Heart left ventricle (tissue), 16 donors: ENCODE results near the gene SORT1. TPM values are rescaled to one million over a fixed set of nuclear protein-coding genes. Genes with fewer than 3 reads are reported as not detected.

Experiments used
- ATAC-seq, 4 donors: fragments of 200-7000 bp; cut with Tn5 transposase; one replicate each; pipeline ENCODE4 v1.9.1; 2020 to 2022; ENCODE audit warnings: moderate library complexity in 4 of 4, mild to moderate bottlenecking in 3 of 4, moderate number of reproducible peaks in 1 of 4
- DNase-seq, 5 donors: peaks; one replicate each; pipeline ENCODE4 v3.0.0-alpha.2; 2020
- H3K27ac ChIP-seq, 12 donors: fragments of 200-600 bp; sonication (generic) in 4 of 12; one replicate each; pipeline versions ENCODE4 v1.5.0 to v1.8.0; 2016 to 2022; ENCODE audit warnings: mild to moderate bottlenecking in 2 of 12
- H3K27me3 ChIP-seq, 9 donors: fragments of 200-600 bp; sonication (generic) in 2 of 9; one replicate each; pipeline versions ENCODE4 v1.5.1 to v1.8.0; 2016 to 2022; ENCODE audit warnings: mild to moderate bottlenecking in 3 of 9
- H3K36me3 ChIP-seq, 9 donors: fragments of 200-600 bp; sonication (generic) in 2 of 9; one replicate each; pipeline versions ENCODE4 v1.5.0 to v1.8.0; 2018 to 2022; ENCODE audit warnings: mild to moderate bottlenecking in 2 of 9
- H3K4me1 ChIP-seq, 12 donors: fragments of 200-600 bp; sonication (generic) in 4 of 12; one replicate each; pipeline versions ENCODE4 v1.5.0 to v1.8.0; 2016 to 2022; ENCODE audit warnings: mild to moderate bottlenecking in 3 of 12
- H3K4me3 ChIP-seq, 12 donors: fragments of 200-600 bp; sonication (generic) in 4 of 12; one replicate each; pipeline versions ENCODE4 v1.5.0 to v1.8.0; 2017 to 2022; ENCODE audit warnings: mild to moderate bottlenecking in 9 of 12, moderate library complexity in 4 of 12
- H3K9me3 ChIP-seq, 12 donors: fragments of 200-600 bp; sonication (generic) in 4 of 12; one replicate each; pipeline versions ENCODE4 v1.5.0 to v1.8.0; 2016 to 2022; ENCODE audit warnings: mild to moderate bottlenecking in 1 of 12
- CTCF ChIP-seq, 12 donors: fragments of 200-600 bp; sonication (generic) in 4 of 12; IDR thresholded peaks; one replicate each; pipeline versions ENCODE4 v1.5.0 to v1.8.0; 2018 to 2022; ENCODE audit warnings: antibody characterized with exemption in 12 of 12, mild to moderate bottlenecking in 5 of 12
- POLR2A ChIP-seq, 2 donors: fragments of 450-650 bp; IDR thresholded peaks; one replicate each; pipeline ENCODE4 v1.6.1; 2017; ENCODE audit warnings: antibody characterized with exemption in 2 of 2, mild to moderate bottlenecking in 2 of 2, moderate library complexity in 2 of 2
- WGBS, 4 donors: extraction: QIAGEN DNeasy Blood & Tissue Kit in 2 of 4; methylation state at CpG; one replicate each; pipeline versions ENCODE4 v1.1.5 to v1.1.7; 2013 to 2018; 5-methylcytosine and 5-hydroxymethylcytosine counted together
- intact Hi-C, 10 donors: fragments of 100-400 bp; cut with DNase I; formaldehyde crosslinking; loops; one replicate each; pipeline versions ENCODE4 v1.11.1 to v1.14.2; 2022
- polyA plus RNA-seq, 2 donors: library from polyadenylated mRNA; stranded (reverse); fragments of 200-250 nt; gene quantifications; one replicate each; pipeline ENCODE4 v1.2.3, GENCODE V29; 2013
- total RNA-seq, 9 donors: library from RNA; depleted of rRNA in 2 of 9; stranded (reverse); fragments of >200 nt in 2 of 9; fragmentation: NEBNext Ultra II Directional in 3 of 9; extraction: Animal tissue kit (Norgen Biotek cat#: 25700) in 3 of 9; gene quantifications; one replicate each; pipeline versions ENCODE4 v1.1.0 to v1.2.4, GENCODE V29; 2016 to 2023
- donor health status: ischemic (EF 13 %, LVEDD 7.1; RV severe dilation, severe dysfunction).
- donor health status: healthy with polysubstance abuse.
- donor health status: DM: no; HTN: yes; CAD: no.
- donor health status: DM: no; HTN: no; CAD: no.
- donor health status: ischemic (EF 25% LVEDD 6.9; RV normal size, moderate dysfunction).
- donor health status: ischemic (EF 25% LVEDD 5.7; RV mildly dilated, moderate dysfunction).
- donor health status: healthy.
- donor health status: DM: yes; HTN: yes; CAD: no.
- donor health status: ischemic (EF 35%, LVEDD 5.7; RV mildly dilated, moderate dysfunction).
- donor health status: nonischemic (EF 11% LVEDD 7.7; RV severe dilation, severe dysfunction).
- donor health status: DM: yes; HTN: yes; CAD: no.
- donor health status: PGD.
- donor health status: ischemic (EF 29% LVEDD 5.4; RV normal size, mild dysfunction).
- donor health status: nonischemic (EF 23%, LVEDD 6.1; RV moderate dilation, normal function).

The SORT1 gene
- total and polyA plus RNA-seq, 11 donors = 36.9 to 346 (median 145) TPM

GRCh38 chr1:109283748-109284600 is 113.7 kb downstream of the SORT1 start:
- no peak for ATAC-seq
- intact Hi-C loops = loop anchor here in 5 of 10 donors (1.0 to 10.0 kb wide), 6 partner anchors 15 to 248 kb away; no protein-coding TSS in a partner anchor

GRCh38 chr1:109282952-109283747 is 114.6 kb downstream of the SORT1 start, which contains the start of gene PSRC1:
Gene PSRC1 (minus strand): TSS chr1:109283145.
- ATAC-seq = peak; percentile 99 to 100 (median 100)
- TF ChIP-seq CTCF (IDR thresholded peaks at IDR 0.05) = peak; percentile 13 to 74 (median 42)
- peak in 1 of 2 donors; percentile 74 for TF ChIP-seq POLR2A (IDR thresholded peaks at IDR 0.05)
- 0 to 1% (median 1%) methylated on average over 35 to 56 of the region's 56 CpGs for WGBS, 4 donors
- DNase-seq = peak; percentile 96 to 98 (median 97)
- Histone ChIP-seq H3K27ac (peak within 1 kb of the TSS; percentile 38 to 91 (median 84)), H3K4me1 (peaks cover 0 to 30% (median 13%) of the 10 kb centered on the region in 12 donors), H3K27me3 (no peaks in the 10 kb centered on the region), H3K36me3 (peaks cover 0 to 9% (median 0%) of the 10 kb centered on the region in 9 donors), H3K9me3 (no peaks in the 10 kb centered on the region), H3K4me3 (peak within 1 kb of the TSS; percentile 16 to 77 (median 68))
- intact Hi-C loops = loop anchor here in 5 of 10 donors (1.0 to 10.0 kb wide), 6 partner anchors 16 to 249 kb away; no protein-coding TSS in a partner anchor

More at GRCh38 chr1:109283748-109284600, 113.7 kb downstream of the SORT1 start:
- Histone ChIP-seq H3K36me3 (peaks cover 0 to 9% (median 0%) of the 10 kb centered on the region in 9 donors), H3K27me3 (no peaks in the 10 kb centered on the region), H3K27ac (peak overlapping the region; percentile 38 to 91 (median 84)), H3K9me3 (no peaks in the 10 kb centered on the region), H3K4me3 (peak overlapping the region; percentile 16 to 77 (median 68)), H3K4me1 (peaks cover 0 to 30% (median 13%) of the 10 kb centered on the region in 12 donors)
- no peak for DNase-seq
- 46 to 56% (median 49%) methylated on average over 17 of the region's 17 CpGs for WGBS, 4 donors
- TF ChIP-seq POLR2A (IDR thresholded peaks at IDR 0.05) = no peak
- no peak for TF ChIP-seq CTCF (IDR thresholded peaks at IDR 0.05)

- TF ChIP-seq POLR2A (IDR thresholded peaks at IDR 0.05) (no peak), CTCF (IDR thresholded peaks at IDR 0.05) (no peak)
- ATAC-seq (no peak), DNase-seq (no peak)
- Histone ChIP-seq H3K27me3 (no peaks in the 10 kb centered on the region), H3K36me3 (peaks cover 0 to 9% (median 0%) of the 10 kb centered on the region in 9 donors), H3K4me1 (peaks cover 0 to 31% (median 13%) of the 10 kb centered on the region in 12 donors), H3K4me3 (peak overlapping the region; percentile 16 to 77 (median 68)), H3K9me3 (no peaks in the 10 kb centered on the region), H3K27ac (peak overlapping the region in 9 of 12 donors; percentile 10 to 91 (median 83))
- 7 to 21% (median 18%) methylated on average over 10 of the region's 10 CpGs for WGBS, 4 donors
- intact Hi-C loops = loop anchor here in 5 of 10 donors (2.0 to 10.0 kb wide), 5 partner anchors 60 to 250 kb away; no protein-coding TSS in a partner anchor
Observed at GRCh38 chr1:109282497-109282951, 115.2 kb downstream of the SORT1 start.
